HG02884 (cell line): ENCODE results near the gene FFAR3.

Experiments used
- ATAC-seq: cut with Tn5 transposase; IDR thresholded peaks from one replicate; pipeline ENCODE4 v1.9.1; 2021; ENCODE audit warnings: mild to moderate bottlenecking, moderate library complexity; ENCODE audit not compliant: unreplicated experiment

The FFAR3 gene, protein sequence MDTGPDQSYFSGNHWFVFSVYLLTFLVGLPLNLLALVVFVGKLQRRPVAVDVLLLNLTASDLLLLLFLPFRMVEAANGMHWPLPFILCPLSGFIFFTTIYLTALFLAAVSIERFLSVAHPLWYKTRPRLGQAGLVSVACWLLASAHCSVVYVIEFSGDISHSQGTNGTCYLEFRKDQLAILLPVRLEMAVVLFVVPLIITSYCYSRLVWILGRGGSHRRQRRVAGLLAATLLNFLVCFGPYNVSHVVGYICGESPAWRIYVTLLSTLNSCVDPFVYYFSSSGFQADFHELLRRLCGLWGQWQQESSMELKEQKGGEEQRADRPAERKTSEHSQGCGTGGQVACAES

DNA sequence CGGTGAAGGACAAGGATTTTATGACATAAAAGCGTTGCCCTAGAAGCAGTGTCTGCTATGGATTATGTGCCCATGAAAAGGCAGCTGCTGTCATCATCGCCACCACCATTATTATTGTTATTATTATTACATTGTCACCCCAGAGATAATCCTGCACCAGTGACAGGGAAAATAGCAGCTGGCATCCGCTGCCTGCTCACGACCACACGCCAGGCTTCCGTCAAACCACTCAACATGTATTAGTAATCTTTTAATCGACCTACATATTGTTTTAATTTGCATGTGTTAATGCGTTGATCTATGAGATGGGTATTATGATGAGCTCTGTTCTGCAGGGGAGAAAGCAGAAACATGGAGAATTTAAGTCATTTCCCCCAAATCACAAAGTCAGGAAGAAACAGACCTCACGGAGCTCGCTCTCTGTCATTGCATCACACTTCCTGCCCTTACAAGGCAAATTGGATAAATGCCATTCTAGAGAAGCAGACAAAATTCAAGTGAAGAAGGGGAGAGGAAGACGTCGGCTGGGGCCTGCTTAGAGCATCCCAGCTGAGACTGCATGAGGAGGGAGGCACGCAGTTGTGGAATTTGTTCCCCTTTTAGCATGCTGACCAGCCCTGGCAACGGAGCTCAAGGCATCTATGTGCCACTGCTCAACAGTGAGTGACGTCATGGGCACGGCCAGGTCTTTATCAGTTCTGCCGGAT lies at the start of gene FFAR3:
FFAR3 (plus strand) TSS at position 594 of the 707 bp plus-strand sequence. CDS start 431 bp downstream, outside the sequence.
- no peak for ATAC-seq

DNA sequence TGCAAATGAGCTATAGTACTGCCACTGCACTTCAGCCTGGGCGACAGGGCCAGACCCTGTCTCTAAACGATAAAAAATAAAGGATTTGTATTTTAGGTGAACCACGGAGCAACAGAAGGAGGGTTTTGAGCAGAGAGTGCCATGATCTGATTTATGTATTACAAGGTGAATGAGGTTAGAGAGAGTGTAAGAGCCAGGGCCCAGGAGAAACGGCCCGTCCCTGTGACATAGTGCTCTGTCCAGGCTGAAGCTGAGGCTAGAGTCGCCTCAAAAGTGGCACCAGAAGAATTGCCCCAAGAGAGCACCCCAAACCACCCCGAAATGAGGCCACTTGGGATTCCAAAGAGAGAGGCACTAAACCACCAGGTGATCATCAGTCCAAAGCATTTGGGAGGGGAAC lies 49.4 kb upstream of the FFAR3 start:
- no peak for ATAC-seq

DNA sequence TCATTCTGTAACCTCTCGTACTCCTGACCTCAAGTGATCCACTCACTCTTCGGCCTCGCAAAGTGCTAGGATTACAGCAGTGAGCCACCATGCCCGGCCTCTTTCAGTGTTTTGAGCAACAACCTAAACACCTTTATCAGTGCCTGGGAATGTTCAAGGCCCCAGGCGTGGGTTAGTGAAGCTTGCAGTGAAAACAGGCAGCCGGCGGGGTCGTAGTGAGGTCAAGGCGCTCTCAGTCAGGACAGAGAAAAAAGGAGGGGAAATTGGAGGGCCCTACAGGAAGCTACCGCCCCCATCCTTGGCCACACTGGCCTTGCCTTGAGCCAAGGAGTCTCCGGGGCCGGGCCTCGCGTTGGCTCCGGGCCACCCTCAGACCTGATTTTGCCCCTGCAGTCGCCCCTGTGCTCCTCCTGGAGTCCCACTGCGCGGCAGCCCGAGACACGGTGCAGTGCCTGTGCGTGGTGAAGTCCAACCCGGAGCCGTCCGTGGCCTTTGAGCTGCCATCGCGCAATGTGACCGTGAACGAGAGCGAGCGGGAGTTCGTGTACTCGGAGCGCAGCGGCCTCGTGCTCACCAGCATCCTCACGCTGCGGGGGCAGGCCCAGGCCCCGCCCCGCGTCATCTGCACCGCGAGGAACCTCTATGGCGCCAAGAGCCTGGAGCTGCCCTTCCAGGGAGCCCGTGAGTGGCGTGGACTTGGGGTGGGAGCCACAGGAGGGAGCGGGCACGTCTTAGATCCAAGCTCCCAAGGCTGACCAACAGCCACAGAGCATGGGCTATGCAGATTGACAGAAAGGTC lies 48.6 kb upstream of the FFAR3 start:
- ATAC-seq, result no peak

DNA sequence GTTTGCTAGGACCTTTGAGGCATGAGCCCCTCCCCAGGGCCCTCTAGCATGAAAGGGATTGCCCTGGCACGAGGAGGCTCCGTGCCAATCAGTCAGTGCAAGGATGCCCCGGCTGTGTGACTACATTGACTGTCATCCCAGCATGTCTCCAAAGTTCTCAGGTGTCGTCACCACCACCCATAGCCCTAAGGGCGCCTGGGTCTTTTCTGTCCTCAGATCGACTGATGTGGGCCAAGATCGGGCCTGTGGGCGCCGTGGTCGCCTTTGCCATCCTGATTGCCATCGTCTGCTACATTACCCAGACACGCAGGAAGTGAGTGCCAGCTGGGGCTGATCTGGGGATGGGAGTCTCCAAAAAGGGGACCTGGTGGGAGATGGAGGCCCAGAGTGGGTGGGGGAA lies 47.9 kb upstream of the FFAR3 start:
- no peak for ATAC-seq

DNA sequence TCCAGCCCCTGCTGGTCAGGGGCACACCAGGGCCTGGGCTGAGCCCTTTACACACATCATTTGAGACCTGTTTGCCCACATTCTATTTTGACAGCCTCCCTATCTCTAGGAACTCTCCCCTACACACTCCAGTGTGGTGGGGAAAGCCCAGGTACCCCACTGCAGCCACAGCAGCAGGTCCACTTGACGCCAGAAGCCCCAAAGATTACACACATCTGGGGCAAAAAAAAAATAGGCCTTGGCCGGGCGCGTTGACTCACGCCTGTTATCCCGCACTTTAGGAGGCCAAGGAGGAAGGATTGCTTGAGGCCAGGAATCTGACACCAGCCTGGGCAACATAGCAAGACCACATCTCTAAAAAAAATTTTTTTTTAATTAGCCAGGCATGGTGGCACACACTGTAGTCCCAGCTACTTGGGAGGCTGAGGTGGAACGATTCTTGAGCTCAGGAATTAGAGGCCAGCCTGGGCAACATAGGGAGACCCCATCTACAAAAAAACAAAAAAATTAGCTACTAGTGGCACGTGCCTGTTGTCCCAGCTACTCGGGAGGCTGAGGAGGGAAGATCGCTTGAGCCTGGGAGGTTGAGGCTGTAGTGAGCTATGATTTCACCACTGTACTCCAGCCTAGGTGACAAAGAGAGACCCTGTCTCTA lies 47.3 kb upstream of the FFAR3 start:
- no peak for ATAC-seq

DNA sequence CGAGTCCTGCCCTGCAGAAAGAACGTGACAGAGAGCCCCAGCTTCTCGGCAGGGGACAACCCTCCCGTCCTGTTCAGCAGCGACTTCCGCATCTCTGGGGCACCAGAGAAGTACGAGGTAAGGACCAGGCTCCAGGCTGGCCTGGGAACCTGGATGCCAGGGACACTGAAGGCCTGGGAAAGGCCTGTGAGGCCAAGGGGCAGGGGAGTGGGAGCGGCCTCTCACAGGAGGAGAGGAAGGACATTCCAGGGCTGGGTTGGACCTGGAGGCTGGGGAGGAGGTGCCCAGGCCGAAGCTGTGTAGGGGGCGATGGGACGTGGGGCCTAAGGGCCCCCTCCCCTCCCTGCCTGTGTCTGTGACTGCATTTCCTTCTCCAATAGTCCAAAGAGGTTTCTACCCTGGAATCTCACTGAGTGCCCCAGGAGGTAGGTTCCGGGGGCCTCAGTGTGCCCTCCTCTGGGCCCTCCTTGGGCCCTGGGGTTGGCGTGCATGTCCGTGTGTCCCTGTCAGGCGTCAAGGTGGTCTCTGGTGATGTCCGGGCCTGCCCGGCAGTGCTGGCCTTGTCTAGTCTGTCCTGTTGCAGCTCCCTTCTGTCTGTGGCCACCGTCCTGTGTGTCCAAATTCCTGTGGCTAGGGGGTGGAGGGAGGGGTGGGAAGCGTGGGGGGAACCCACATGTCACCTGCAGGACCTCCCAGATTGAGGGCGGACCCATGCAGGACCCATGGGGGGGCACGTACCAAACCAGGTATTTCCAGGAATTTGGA lies 46.2 kb upstream of the FFAR3 start:
- ATAC-seq, result no peak

DNA sequence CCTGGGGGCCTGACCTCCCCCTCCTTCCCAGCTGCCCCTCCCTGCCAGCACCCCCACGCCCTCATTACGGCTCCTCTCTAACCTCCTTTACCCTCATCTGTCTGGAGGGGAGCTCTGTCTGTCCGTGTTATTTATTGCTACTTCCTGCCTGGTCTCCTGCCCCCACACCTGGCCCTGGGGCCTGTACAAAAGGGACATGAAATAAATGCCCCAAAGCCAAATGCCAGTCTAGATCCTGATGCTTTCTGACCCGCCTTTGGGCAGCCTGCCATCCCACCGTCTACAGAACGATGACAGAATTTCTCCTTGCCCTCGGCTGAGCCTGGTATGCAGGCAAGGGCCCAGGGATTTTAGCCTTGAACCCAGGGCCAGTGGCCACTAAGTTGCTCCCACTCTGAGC lies 44.7 kb upstream of the FFAR3 start:
- ATAC-seq, result no peak

DNA sequence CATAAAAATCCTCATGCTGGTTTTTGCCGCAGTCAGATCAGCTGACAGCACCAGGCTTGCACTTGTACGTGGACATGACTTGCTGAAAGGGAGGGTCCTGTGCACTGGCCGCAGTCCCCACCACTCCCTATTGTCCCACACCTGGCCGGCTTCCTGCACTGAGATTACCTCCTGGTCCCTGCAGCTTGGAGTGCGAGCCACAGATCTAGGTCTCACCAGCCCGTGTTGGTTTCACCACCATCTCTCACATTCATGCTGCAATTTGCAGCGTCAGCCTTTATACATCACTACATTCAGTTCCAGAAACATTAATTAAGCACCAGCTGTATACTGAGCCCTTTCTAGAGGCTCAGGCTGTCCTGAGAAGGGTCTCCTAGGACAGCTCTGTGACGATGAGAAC lies 44.2 kb upstream of the FFAR3 start:
- no peak for ATAC-seq

DNA sequence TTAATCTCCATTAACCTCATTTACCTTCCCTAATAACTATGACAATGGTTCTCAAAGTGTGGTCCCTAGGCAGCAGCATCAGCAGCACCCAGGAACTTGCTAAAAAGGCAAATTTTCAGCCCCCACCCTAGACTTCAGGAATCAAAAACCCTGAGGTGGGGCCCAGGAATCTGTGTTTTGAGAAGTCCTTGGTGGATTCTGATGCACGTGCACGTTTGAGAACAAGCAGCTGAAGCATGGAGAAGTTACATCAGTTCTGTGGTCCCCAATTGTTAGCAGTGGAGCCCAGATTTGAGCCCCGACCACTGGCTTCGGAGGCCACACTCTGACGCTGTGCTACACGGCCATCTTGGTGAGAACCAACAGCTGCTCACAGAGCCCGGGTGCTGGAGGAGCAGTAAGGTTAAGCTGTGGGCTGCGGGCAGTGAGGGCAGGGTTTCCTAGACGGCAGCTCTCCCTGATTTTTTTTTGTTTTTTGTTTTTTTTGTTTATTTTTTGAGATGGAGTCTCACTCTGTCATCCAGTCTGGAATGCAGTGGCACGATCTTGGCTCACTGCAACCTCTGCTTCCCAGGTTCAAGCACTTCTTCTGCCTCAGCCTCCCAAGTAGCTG lies 43.3 kb upstream of the FFAR3 start:
- ATAC-seq, result no peak

DNA sequence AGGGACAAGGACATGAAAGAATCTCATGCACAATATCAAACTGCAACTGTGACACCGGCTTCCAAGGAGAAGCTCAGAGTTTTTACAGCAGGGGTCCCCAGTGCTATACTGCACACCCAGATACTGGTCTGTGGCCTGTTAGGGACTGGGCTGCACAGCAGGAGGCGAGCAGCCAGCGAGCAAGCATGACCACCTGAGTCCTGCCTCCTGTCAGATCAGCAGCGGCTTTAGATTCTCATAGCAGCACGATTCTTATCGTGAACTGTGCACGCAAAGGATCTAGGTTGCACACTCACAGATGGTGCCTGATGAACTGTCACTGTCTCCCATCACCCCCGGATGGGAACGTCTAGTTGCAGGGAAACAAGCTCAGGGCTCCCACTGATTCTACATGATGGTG lies 42.4 kb upstream of the FFAR3 start:
- ATAC-seq, result no peak

DNA sequence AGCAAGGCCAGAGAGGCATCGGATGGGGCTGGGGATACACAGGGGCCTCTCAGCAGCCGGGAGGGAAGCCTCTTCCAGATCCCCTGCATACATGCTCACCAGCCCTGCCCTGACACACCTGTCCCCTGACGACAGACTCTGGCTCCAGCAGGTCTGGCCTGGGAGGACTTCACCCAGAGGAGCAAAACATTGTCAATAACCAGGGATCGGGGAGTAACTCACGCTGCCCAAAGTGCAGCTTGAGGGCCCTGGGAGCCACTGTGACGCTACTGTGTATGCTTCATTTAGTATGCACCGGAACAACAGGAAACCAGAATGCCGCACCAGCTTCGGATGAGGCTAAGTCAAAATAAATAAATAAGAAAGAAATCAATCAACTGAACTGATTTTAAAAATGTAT lies 41.7 kb upstream of the FFAR3 start:
- no peak for ATAC-seq

DNA sequence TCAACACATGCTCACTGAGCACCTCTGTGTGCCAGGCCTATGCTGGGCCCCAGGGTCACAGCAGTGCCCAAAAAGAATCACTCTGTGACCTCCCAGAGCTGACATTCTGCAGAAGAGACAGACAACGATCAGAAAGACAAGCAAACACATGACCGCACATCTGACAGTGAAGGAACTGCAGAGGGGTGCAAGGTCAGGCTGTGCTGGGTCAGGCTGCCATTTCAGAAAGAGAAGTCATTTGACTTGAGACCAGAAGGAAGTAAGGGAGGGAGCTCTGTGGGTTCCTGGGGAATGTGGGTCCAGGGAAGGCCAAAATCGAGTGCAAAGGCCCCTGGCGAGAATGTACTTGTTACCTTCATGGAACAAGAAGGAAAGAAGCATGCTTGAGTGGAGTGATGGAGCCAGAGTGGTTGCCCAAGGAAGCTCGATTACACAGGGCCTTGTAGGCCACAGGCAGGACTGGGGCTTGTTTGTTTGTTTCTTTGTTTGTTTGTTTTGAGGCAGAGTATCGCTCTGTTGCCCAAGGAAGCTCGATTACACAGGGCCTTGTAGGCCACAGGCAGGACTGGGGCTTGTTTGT lies 40.7 kb upstream of the FFAR3 start:
- no peak for ATAC-seq

DNA sequence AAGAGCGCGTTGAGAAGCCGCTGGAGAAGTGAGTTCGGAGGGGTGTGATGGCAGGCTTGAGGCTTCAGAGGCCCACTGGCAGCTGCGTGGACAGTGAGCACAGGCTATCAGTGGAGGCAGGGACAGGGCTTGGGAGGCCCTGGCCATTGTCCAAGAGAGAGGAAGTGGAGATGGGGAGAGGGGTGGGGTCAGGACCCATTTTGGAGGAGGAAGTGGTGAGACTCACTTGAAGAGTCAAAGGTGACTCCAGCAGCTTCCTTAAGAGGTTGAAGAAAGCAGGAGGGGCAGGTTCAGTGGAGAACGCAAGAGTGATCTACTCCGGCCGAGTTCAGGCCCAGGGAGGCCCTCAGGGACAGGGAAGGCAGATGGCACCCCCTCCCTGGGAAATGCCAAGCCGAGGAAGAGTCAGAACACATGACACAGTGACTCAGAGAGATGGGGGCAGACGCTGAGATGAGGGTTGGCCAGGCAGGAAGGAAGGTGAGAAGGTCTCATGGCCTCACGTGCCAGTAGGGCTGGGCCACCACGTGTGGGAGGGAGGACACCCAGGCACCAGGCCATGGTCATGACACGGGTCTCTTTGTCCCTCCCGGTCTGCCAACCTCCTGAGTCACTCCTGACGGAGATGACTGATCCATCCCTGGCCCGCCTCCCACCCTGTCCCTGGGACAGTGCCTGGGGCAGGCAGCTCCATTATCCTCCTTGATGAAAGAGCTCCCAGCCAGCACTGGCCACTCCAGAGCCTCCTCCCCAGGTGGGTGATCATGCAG lies 39.4 kb upstream of the FFAR3 start:
- ATAC-seq, result no peak

DNA sequence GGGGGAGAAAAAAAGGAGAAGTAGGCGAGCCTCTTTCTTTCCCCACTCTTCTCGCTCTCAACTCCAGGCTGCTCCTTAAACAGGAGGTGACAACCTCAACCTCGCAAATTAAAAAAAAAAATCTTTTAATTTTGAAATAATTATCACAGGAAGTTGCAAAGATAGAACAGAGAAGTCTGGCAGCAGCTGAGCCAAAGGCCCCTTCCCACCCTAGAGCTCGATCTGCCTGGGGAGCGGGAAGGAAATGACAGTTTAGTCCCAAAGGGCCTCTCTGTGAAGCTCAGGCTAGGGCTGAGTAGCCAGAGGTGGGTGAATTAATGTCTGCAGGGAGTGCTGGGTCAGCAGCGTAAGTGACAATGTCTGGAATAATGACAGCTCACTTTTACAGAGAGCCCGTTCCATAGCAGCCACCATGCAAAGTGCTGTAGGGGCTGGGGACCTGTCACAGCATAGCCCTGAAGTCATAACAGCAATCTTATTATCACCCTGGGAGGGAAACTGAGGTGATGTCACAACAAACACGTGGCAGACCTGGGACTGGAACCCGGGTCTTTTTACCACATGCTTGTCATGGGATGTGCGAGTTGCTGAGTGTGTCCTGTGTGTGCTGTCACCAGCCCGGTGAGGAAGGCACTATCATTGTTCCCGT lies 38.1 kb upstream of the FFAR3 start:
- no peak for ATAC-seq

DNA sequence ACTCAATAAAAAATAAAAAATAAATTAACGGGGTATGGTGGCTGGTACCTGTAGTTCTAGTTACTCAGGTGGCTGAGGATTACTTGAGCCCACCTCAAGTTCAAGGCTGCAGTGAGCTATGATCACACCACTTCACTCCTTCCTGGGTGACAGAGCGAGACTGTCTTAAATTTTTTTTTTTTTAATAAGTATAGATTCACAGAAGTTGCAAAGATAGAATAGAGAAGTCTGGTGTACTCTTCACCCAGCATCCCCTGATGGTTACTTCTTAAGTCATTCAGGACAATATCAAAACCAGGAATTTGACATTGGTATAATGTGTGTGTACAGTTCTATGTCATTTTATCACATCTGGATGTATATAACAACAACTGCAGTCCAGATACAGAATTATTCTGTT lies 37.0 kb upstream of the FFAR3 start:
- ATAC-seq, result no peak

DNA sequence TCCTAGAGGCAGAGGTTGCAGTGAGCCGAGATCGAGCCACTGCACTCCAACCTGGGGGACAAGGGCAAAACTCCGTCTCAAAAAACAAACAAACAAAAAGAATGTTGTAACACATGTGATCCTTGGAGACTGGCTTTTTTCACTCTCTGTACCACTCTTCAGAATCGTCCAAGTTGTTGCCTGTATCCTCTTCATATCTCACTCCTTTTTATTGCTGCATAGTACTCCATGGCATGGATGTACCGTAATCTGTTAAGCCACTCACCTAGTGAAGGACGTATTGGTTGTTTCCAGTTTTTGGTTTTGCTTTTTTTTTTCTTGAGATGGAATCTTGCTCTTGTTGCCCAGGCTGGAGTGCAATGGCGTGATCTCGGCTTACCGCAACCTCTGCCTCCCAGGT lies 36.2 kb upstream of the FFAR3 start:
- no peak for ATAC-seq

DNA sequence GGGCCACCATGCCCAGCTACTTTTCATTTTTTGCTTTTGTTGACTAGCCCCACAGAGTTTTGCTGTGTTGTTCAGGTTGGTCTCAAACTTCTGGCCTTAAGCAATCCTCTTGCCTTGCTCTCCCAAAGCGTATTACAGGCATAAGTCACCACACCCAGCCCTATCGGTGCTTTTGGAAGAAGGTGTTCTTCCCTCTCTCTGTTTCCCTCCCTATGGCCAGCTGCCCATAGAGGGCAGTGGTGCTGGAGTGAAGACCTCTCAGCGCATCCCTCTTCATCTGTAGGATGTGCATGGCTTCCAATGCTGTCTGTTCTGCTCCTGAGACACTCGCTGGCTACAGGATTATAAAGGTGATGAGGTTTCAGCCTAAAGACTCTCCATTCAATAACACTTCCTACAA lies 30.6 kb upstream of the FFAR3 start:
- ATAC-seq, result no peak

DNA sequence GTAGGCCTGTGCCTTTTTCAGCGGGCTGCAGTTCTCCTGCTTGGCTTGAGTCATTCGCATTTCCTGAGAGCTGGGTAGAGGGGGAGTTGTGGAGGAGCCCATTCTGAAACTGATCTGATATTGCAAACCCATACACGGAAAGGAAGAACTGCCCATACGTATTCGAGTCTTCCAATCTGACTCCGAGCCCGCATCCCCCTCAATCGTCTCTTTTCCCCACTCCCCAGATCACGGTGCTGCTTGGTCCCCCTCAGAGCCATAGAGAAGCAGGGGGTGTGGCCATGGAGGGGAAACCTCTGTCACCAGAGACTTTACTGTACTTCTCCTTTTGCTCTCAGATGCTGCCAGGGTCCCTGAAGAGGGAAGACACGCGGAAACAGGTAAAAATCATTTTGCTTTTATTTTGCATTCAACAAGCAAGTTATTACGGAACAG lies 29.4 kb upstream of the FFAR3 start, which contains the start of gene CD22:
CD22 (plus strand) TSS at position 337 of the 435 bp plus-strand sequence. CDS start 2,854 bp downstream, outside the sequence.
- no peak for ATAC-seq
